ENCODE measurements around the gene CCDC74B. TPM values are rescaled to one million over a fixed set of nuclear protein-coding genes. Genes with fewer than 3 reads are reported as not detected.
"Not testable (repeated sequence)": the region's sequence is repeated elsewhere in the genome, so short reads cannot be mapped to it uniquely, and the experiment has no call there.

Gene CCDC74B
- total RNA-seq, 2 donors from 2014 or later: 8.7 to 10.4 TPM

- no peaks in the 10 kb centered on the region for H3K27me3 ChIP-seq (ENCODE audit: control insufficient read depth, insufficient read depth, low read length, poor library complexity, severe bottlenecking)
- no peaks in the 10 kb centered on the region for H3K4me1 Mint-ChIP-seq
These were observed 25.0 kb upstream of the CCDC74B start for GRCh38 chr2:130169896-130170295.

GRCh38 chr2:130169163-130169562, 24.3 kb upstream of the CCDC74B start:
- H3K27ac Mint-ChIP-seq; H3K4me1 ChIP-seq (ENCODE audit: control insufficient read depth, insufficient read depth, low read length); H3K27me3 Mint-ChIP-seq (ENCODE audit: insufficient read depth); H3K4me3 ChIP-seq (ENCODE audit: low read length); H3K27me3 ChIP-seq (ENCODE audit: control insufficient read depth, insufficient read depth, low read length, poor library complexity, severe bottlenecking); H3K4me3 Mint-ChIP-seq; DNase-seq; H3K4me1 Mint-ChIP-seq; H3K27ac ChIP-seq (ENCODE audit: low read depth, low read length); H3K9ac ChIP-seq (ENCODE audit: extremely low read depth, low read length, poor library complexity, severe bottlenecking); H3K9me3 Mint-ChIP-seq; H3K9me3 ChIP-seq (ENCODE audit: control insufficient read depth, low read length): not testable (repeated sequence)
- peaks cover 74% of the 10 kb centered on the region for H3K36me3 Mint-ChIP-seq (ENCODE audit: low read depth)
- WGBS, 2 experiments (ENCODE audit: insufficient coverage in 1 of 2, insufficient read length in 1 of 2): 100% methylated on average over 3 of the region's 3 CpGs; no CpG with 5 or more reads in 1 of the 2 experiments
- H3K36me3 ChIP-seq (ENCODE audit: control insufficient read depth, insufficient read depth, low read length): peaks cover 62% of the 10 kb centered on the region

More at GRCh38 chr2:130169896-130170295, 25.0 kb upstream of the CCDC74B start:
- TF ChIP-seq CTCF (conservative IDR thresholded peaks at IDR 0.05): no peak
- no peak for DNase-seq
- Mint-ChIP-seq H3K4me3 (no peak overlapping the region), H3K36me3 (ENCODE audit: low read depth) (peaks cover 74% of the 10 kb centered on the region), H3K9me3 (no peaks in the 10 kb centered on the region), H3K27ac (no peak overlapping the region), H3K27me3 (ENCODE audit: insufficient read depth) (no peaks in the 10 kb centered on the region)
- H3K9ac ChIP-seq (ENCODE audit: extremely low read depth, low read length, poor library complexity, severe bottlenecking): no peak overlapping the region
- no peaks in the 10 kb centered on the region for H3K9me3 ChIP-seq (ENCODE audit: control insufficient read depth, low read length)
- 93 to 97% methylated on average over 6 to 7 of the region's 7 CpGs for WGBS, 2 experiments (ENCODE audit: insufficient coverage in 1 of 2, insufficient read length in 1 of 2)
- no peak overlapping the region for H3K4me3 ChIP-seq (ENCODE audit: low read length)
- H3K27ac ChIP-seq (ENCODE audit: low read depth, low read length): no peak overlapping the region
- peaks cover 63% of the 10 kb centered on the region for H3K36me3 ChIP-seq (ENCODE audit: control insufficient read depth, insufficient read depth, low read length)
- H3K4me1 ChIP-seq (ENCODE audit: control insufficient read depth, insufficient read depth, low read length): no peaks in the 10 kb centered on the region

- peaks cover 47% of the 10 kb centered on the region for H3K36me3 ChIP-seq (ENCODE audit: control insufficient read depth, insufficient read depth, low read length)
- not testable (repeated sequence) for H3K27ac Mint-ChIP-seq; H3K27me3 Mint-ChIP-seq (ENCODE audit: insufficient read depth); H3K9ac ChIP-seq (ENCODE audit: extremely low read depth, low read length, poor library complexity, severe bottlenecking); H3K4me1 ChIP-seq (ENCODE audit: control insufficient read depth, insufficient read depth, low read length); H3K4me3 Mint-ChIP-seq; H3K9me3 Mint-ChIP-seq; H3K27me3 ChIP-seq (ENCODE audit: control insufficient read depth, insufficient read depth, low read length, poor library complexity, severe bottlenecking); H3K9me3 ChIP-seq (ENCODE audit: control insufficient read depth, low read length); H3K4me3 ChIP-seq (ENCODE audit: low read length); H3K4me1 Mint-ChIP-seq; DNase-seq; H3K27ac ChIP-seq (ENCODE audit: low read depth, low read length)
- WGBS, 2 experiments (ENCODE audit: insufficient coverage in 1 of 2, insufficient read length in 1 of 2): 89 to 93% methylated on average over 3 of the region's 3 CpGs
- peaks cover 66% of the 10 kb centered on the region for H3K36me3 Mint-ChIP-seq (ENCODE audit: low read depth)
These were observed 21.7 kb upstream of the CCDC74B start for GRCh38 chr2:130166611-130167010.

- no peaks in the 10 kb centered on the region for H3K9me3 ChIP-seq (ENCODE audit: control insufficient read depth, low read length)
- Mint-ChIP-seq H3K36me3 (ENCODE audit: low read depth) (peaks cover 62% of the 10 kb centered on the region), H3K4me1 (peaks cover 2% of the 10 kb centered on the region), H3K27ac (no peak overlapping the region), H3K27me3 (ENCODE audit: insufficient read depth) (no peaks in the 10 kb centered on the region), H3K4me3 (no peak overlapping the region), H3K9me3 (no peaks in the 10 kb centered on the region)
- no peaks in the 10 kb centered on the region for H3K27me3 ChIP-seq (ENCODE audit: control insufficient read depth, insufficient read depth, low read length, poor library complexity, severe bottlenecking)
- no peak overlapping the region for H3K4me3 ChIP-seq (ENCODE audit: low read length)
- no peak for DNase-seq
- peaks cover 41% of the 10 kb centered on the region for H3K36me3 ChIP-seq (ENCODE audit: control insufficient read depth, insufficient read depth, low read length)
- no peak overlapping the region for H3K9ac ChIP-seq (ENCODE audit: extremely low read depth, low read length, poor library complexity, severe bottlenecking)
- no peak overlapping the region for H3K27ac ChIP-seq (ENCODE audit: low read depth, low read length)
- no peaks in the 10 kb centered on the region for H3K4me1 ChIP-seq (ENCODE audit: control insufficient read depth, insufficient read depth, low read length)
- 91 to 95% methylated on average over 2 to 8 of the region's 8 CpGs for WGBS, 2 experiments (ENCODE audit: insufficient coverage in 1 of 2, insufficient read length in 1 of 2)
- no peak for TF ChIP-seq CTCF (conservative IDR thresholded peaks at IDR 0.05)
These were observed 20.5 kb upstream of the CCDC74B start for GRCh38 chr2:130165293-130166016.

Data from endodermal cell (in vitro differentiated cells).